Ovary (tissue), 9 donors: Measurements from ENCODE around the gene CHRNB1. TPM values are rescaled to one million over a fixed set of nuclear protein-coding genes. Genes with fewer than 3 reads are reported as not detected.
"Not testable (repeated sequence)": the region's sequence is repeated elsewhere in the genome, so short reads cannot be mapped to it uniquely, and the experiment has no call there.

Source experiments
- DNase-seq, 5 donors: peaks; one replicate each; pipeline ENCODE4 v3.0.0-alpha.2; 2019 to 2020
- H3K27ac ChIP-seq, 2 donors: fragments of 200-600 bp; one replicate each; pipeline versions ENCODE4 v1.5.1 to v1.8.0; 2019 to 2022
- H3K27me3 ChIP-seq: fragments of 200-600 bp; one replicate; pipeline ENCODE4 v1.8.0; 2022
- H3K36me3 ChIP-seq: fragments of 200-600 bp; sonication (generic); one replicate; pipeline ENCODE4 v1.5.1; 2019
- H3K4me1 ChIP-seq: one replicate; pipeline ENCODE4 v1.8.1; 2013; ENCODE audit warnings: mild to moderate bottlenecking, moderate library complexity; ENCODE audit not compliant: insufficient read depth
- H3K4me3 ChIP-seq: fragments of 200-600 bp; sonication (generic); one replicate; pipeline ENCODE4 v1.5.1; 2017
- H3K9me3 ChIP-seq, 2 donors: fragments of 200-600 bp in 1 of 2; sonication (generic) in 1 of 2; one replicate each; pipeline versions ENCODE4 v1.5.1 to v1.8.1; 2013 to 2019; ENCODE audit warnings: mild to moderate bottlenecking in 1 of 2, moderate library complexity in 1 of 2
- CTCF ChIP-seq, 3 donors: fragments of 450-650 bp in 2 of 3; fragments of 200-600 bp in 1 of 3; IDR thresholded peaks; one replicate each; pipeline versions ENCODE4 v1.5.1 to v1.8.0; 2016 to 2022; ENCODE audit warnings: antibody characterized with exemption in 3 of 3, mild to moderate bottlenecking in 1 of 3
- EP300 ChIP-seq: sonication (generic); formaldehyde crosslinking; IDR thresholded peaks from one replicate; pipeline ENCODE4 v1.6.1; 2017; ENCODE audit warnings: antibody characterized with exemption
- POLR2A ChIP-seq: fragments of 450-650 bp; IDR thresholded peaks from one replicate; pipeline ENCODE4 v1.6.1; 2017; ENCODE audit warnings: antibody characterized with exemption, mild to moderate bottlenecking, moderate library complexity
- WGBS, 3 donors: extraction: QIAGEN DNeasy Blood & Tissue Kit in 1 of 3; methylation state at CpG; one replicate each; pipeline versions ENCODE4 v1.1.5 to v1.1.7; 2013 to 2017; 5-methylcytosine and 5-hydroxymethylcytosine counted together
- intact Hi-C, 4 donors: fragments of 100-400 bp; cut with DNase I; formaldehyde crosslinking; loops; one replicate each; pipeline versions ENCODE4 v1.11.0 to v1.15.1; 2022 to 2023
- polyA plus RNA-seq, 2 donors: library from polyadenylated mRNA; stranded (reverse); fragments of 200-250 nt in 1 of 2; fragments of 350-450 nt in 1 of 2; fragmentation: Illumina TruSeq in 1 of 2; extraction: RNeasy Lipid Tissue Mini Kit (QIAGEN cat#74804) in 1 of 2; gene quantifications; one replicate each; pipeline ENCODE4 v1.2.3, GENCODE V29; 2013 to 2014
- total RNA-seq, 7 donors: library from RNA; depleted of rRNA in 2 of 7; stranded (reverse); fragments of >200 nt in 2 of 7; fragmentation: NEBNext Ultra II Directional in 3 of 7; extraction: Animal tissue kit (Norgen Biotek cat#: 25700) in 3 of 7; gene quantifications; one replicate each; pipeline versions ENCODE4 v1.1.0 to v1.2.4, GENCODE V29; 2016 to 2023
- donor health status: DM: no; HTN: no; CAD: no; lungs with moderate emphysema.
- donor health status: DM: no; HTN: no; CAD: no.
- donor health status: Bipolar disorder and iron deficiency.
- donor health status: DM: yes; HTN: yes; CAD: no.
- donor health status: DM: no; HTN: no; CAD: no.
- donor health status: DM: yes; HTN: yes; CAD: no.

CHRNB1 gene
- total and polyA plus RNA-seq, 9 donors: 3.2 to 13.5 (median 7.6) TPM

- Histone ChIP-seq H3K9me3 (no peaks in the 10 kb centered on the region), H3K4me3 (no peak overlapping the region), H3K27me3 (no peaks in the 10 kb centered on the region), H3K36me3 (no peaks in the 10 kb centered on the region), H3K27ac (no peak overlapping the region), H3K4me1 (peaks cover 6% of the 10 kb centered on the region)
- 94 to 95% (median 95%) methylated on average over 11 of the region's 11 CpGs for WGBS, 3 donors
- TF ChIP-seq CTCF (IDR thresholded peaks at IDR 0.05): no peak
- TF ChIP-seq EP300: no peak
- TF ChIP-seq POLR2A: no peak
- intact Hi-C loops: no loop called here
- DNase-seq: no peak
Observed at GRCh38 chr17:7468290-7468689, 23.4 kb downstream of the CHRNB1 start.

GRCh38 chr17:7468804-7469389 is 24.0 kb downstream of the CHRNB1 start:
- TF ChIP-seq CTCF (IDR thresholded peaks at IDR 0.05) (no peak), POLR2A (no peak), EP300 (no peak)
- Histone ChIP-seq H3K4me3 (no peak overlapping the region), H3K9me3 (no peaks in the 10 kb centered on the region), H3K27me3 (no peaks in the 10 kb centered on the region), H3K27ac (no peak overlapping the region), H3K36me3 (no peaks in the 10 kb centered on the region), H3K4me1 (peaks cover 6% of the 10 kb centered on the region)
- WGBS, 3 donors: 74 to 81% (median 75%) methylated on average over 12 of the region's 12 CpGs
- intact Hi-C loops: no loop called here
- DNase-seq: no peak

GRCh38 chr17:7469843-7470242 is 25.0 kb downstream of the CHRNB1 start:
- DNase-seq, H3K27ac ChIP-seq, intact Hi-C loops, H3K27me3 ChIP-seq, H3K4me1 ChIP-seq, H3K9me3 ChIP-seq, H3K4me3 ChIP-seq, H3K36me3 ChIP-seq: not testable (repeated sequence)
- 93 to 96% (median 95%) methylated on average over 12 of the region's 12 CpGs for WGBS, 3 donors

GRCh38 chr17:7470457-7470973 is 25.7 kb downstream of the CHRNB1 start:
- 68 to 76% (median 72%) methylated on average over 8 of the region's 8 CpGs for WGBS, 3 donors
- H3K36me3 ChIP-seq, H3K27ac ChIP-seq, H3K27me3 ChIP-seq, DNase-seq, H3K4me3 ChIP-seq, H3K4me1 ChIP-seq, intact Hi-C loops, H3K9me3 ChIP-seq: not testable (repeated sequence)

- Histone ChIP-seq H3K4me1 (peaks cover 11% of the 10 kb centered on the region), H3K9me3 (no peaks in the 10 kb centered on the region), H3K4me3 (no peak overlapping the region), H3K27me3 (no peaks in the 10 kb centered on the region), H3K36me3 (no peaks in the 10 kb centered on the region), H3K27ac (no peak overlapping the region)
- TF ChIP-seq POLR2A (no peak), CTCF (IDR thresholded peaks at IDR 0.05) (no peak), EP300 (no peak)
- intact Hi-C loops: no loop called here
- 91 to 92% (median 92%) methylated on average over 2 of the region's 2 CpGs for WGBS, 3 donors
- no peak for DNase-seq
Observed at GRCh38 chr17:7471729-7472128, 26.9 kb downstream of the CHRNB1 start.

GRCh38 chr17:7474767-7475166 is 29.9 kb downstream of the CHRNB1 start:
- H3K9me3 ChIP-seq, DNase-seq, H3K36me3 ChIP-seq, H3K27me3 ChIP-seq, H3K27ac ChIP-seq, H3K4me3 ChIP-seq: not testable (repeated sequence)
- peaks cover 17% of the 10 kb centered on the region for H3K4me1 ChIP-seq
- intact Hi-C loops: loop anchor here in 3 of 4 donors (5.0 kb wide), 1 partner anchor 32 kb away; no protein-coding TSS in a partner anchor
- 89 to 97% (median 95%) methylated on average over 8 of the region's 8 CpGs for WGBS, 3 donors
